ENCODE data around the gene ATR.
"Not testable (repeated sequence)": the region's sequence is repeated elsewhere in the genome, so short reads cannot be mapped to it uniquely, and the experiment has no call there.

ATR gene

GRCh38 chr3:142595141-142595540 is 16.6 kb upstream of the ATR start:
- DNase-seq (ENCODE audit: low read depth in 3 of 3) = no peak

- DNase-seq (ENCODE audit: low read depth in 3 of 3) = not testable (repeated sequence)
Observed at GRCh38 chr3:142592268-142592667, 13.7 kb upstream of the ATR start.

GRCh38 chr3:142588703-142589102 is 10.2 kb upstream of the ATR start:
- DNase-seq (ENCODE audit: low read depth in 3 of 3) = no peak

GRCh38 chr3:142586803-142587406 is 8.4 kb upstream of the ATR start:
- peak in 1 of 3 donors; percentile 20 for DNase-seq (ENCODE audit: low read depth in 3 of 3)

- DNase-seq (ENCODE audit: low read depth in 3 of 3) = not testable (repeated sequence)
Observed at GRCh38 chr3:142581070-142581469, 2.5 kb upstream of the ATR start.

- no peak for DNase-seq (ENCODE audit: low read depth in 3 of 3)
Observed at GRCh38 chr3:142580061-142580423, 1.5 kb upstream of the ATR start.

GRCh38 chr3:142577696-142578328 is 721 bp downstream of the ATR start:
- DNase-seq (ENCODE audit: low read depth in 3 of 3) = no peak

- no peak for DNase-seq (ENCODE audit: low read depth in 3 of 3)
Observed at GRCh38 chr3:142576792-142577191, 1.7 kb downstream of the ATR start.

GRCh38 chr3:142574665-142575064 is 3.9 kb downstream of the ATR start:
- DNase-seq (ENCODE audit: low read depth in 3 of 3) = no peak

- DNase-seq (ENCODE audit: low read depth in 3 of 3) = not testable (repeated sequence)
Observed at GRCh38 chr3:142574223-142574622, 4.3 kb downstream of the ATR start.

- DNase-seq (ENCODE audit: low read depth in 3 of 3) = not testable (repeated sequence)
Observed at GRCh38 chr3:142569422-142569821, 9.1 kb downstream of the ATR start.

- DNase-seq (ENCODE audit: low read depth in 3 of 3) = no peak
Observed at GRCh38 chr3:142568393-142569017, 10.0 kb downstream of the ATR start.

- no peak for DNase-seq (ENCODE audit: low read depth in 3 of 3)
Observed at GRCh38 chr3:142566096-142566495, 12.4 kb downstream of the ATR start.

- DNase-seq (ENCODE audit: low read depth in 3 of 3) = no peak
Observed at GRCh38 chr3:142563496-142563997, 15.0 kb downstream of the ATR start.

GRCh38 chr3:142560118-142560517 is 18.4 kb downstream of the ATR start:
- no peak for DNase-seq (ENCODE audit: low read depth in 3 of 3)

GRCh38 chr3:142553741-142554140 is 24.8 kb downstream of the ATR start:
- DNase-seq (ENCODE audit: low read depth in 3 of 3) = no peak

GRCh38 chr3:142552579-142552978 is 26.0 kb downstream of the ATR start:
- not testable (repeated sequence) for DNase-seq (ENCODE audit: low read depth in 3 of 3)

GRCh38 chr3:142549986-142550385 is 28.5 kb downstream of the ATR start:
- DNase-seq (ENCODE audit: low read depth in 3 of 3) = no peak

GRCh38 chr3:142543307-142543706 is 35.2 kb downstream of the ATR start:
- no peak for DNase-seq (ENCODE audit: low read depth in 3 of 3)

GRCh38 chr3:142542054-142542453 is 36.5 kb downstream of the ATR start:
- no peak for DNase-seq (ENCODE audit: low read depth in 3 of 3)

GRCh38 chr3:142536519-142536918 is 42.0 kb downstream of the ATR start:
- no peak for DNase-seq (ENCODE audit: low read depth in 3 of 3)

- DNase-seq (ENCODE audit: low read depth in 3 of 3) = no peak
Observed at GRCh38 chr3:142534543-142534942, 44.0 kb downstream of the ATR start.

GRCh38 chr3:142530296-142530695 is 48.2 kb downstream of the ATR start:
- DNase-seq (ENCODE audit: low read depth in 3 of 3) = no peak
